ENCODE results near the gene ZRANB2. TPM values are rescaled to one million over a fixed set of nuclear protein-coding genes. Genes with fewer than 3 reads are reported as not detected.

The ZRANB2 gene
- total and polyA plus RNA-seq, 2 of the 4 experiments (the other 2 are of a cell fraction), result 23.7 to 67.2 TPM

GRCh38 chr1:71039661-71040262 lies 41.1 kb downstream of the ZRANB2 start:
- ChIA-PET CTCF (no interaction called here), POLR2A (ENCODE audit: unreplicated experiment) (interaction anchor here (0.6 kb wide), 1 partner anchor 173 kb away, joined by 15 read pairs; no protein-coding TSS in a partner anchor)
- no peak overlapping the region for H3K4me2 ChIP-seq (ENCODE audit: low read depth, low read length)
- no peak overlapping the region for H2AFZ ChIP-seq (replicated peaks; ENCODE audit: low read length, poor library complexity)
- no peak overlapping the region for H3K9ac ChIP-seq (ENCODE audit: low read depth, low read length)
- no peak overlapping the region for H3K23ac ChIP-seq (ENCODE audit: low read depth, low read length)
- no peaks in the 10 kb centered on the region for H3K4me1 ChIP-seq (ENCODE audit: control insufficient read depth, insufficient read depth, low read length)
- H3K4me3 ChIP-seq (ENCODE audit: insufficient read depth, low read depth, low read length), result no peak overlapping the region
- H2BK20ac ChIP-seq (ENCODE audit: low read depth, low read length), result no peak overlapping the region
- H2AK9ac ChIP-seq (replicated peaks; ENCODE audit: low read depth, low read length, poor library complexity), result no peak overlapping the region
- no peak for ATAC-seq (ENCODE audit: low read depth)
- peaks cover 2% of the 10 kb centered on the region for H3K27me3 ChIP-seq (ENCODE audit: control insufficient read depth, insufficient read depth, low read length)
- TF ChIP-seq MAFK (IDR thresholded peaks at IDR 0.05; ENCODE audit: low read depth, low read length) (no peak), CEBPB (IDR thresholded peaks at IDR 0.05; ENCODE audit: low read depth, low read length) (no peak), FOS (IDR thresholded peaks at IDR 0.05; ENCODE audit: low read depth, low read length) (no peak), MXI1 (IDR thresholded peaks at IDR 0.05; ENCODE audit: borderline replicate concordance, low read depth, low read length) (no peak), NFE2L2 (IDR thresholded peaks at IDR 0.05; ENCODE audit: low read depth, low read length) (no peak), BHLHE40 (IDR thresholded peaks at IDR 0.05; ENCODE audit: low read depth, low read length) (no peak), USF2 (IDR thresholded peaks at IDR 0.05; ENCODE audit: low read depth, low read length) (no peak), SMC3 (IDR thresholded peaks at IDR 0.05; ENCODE audit: low read depth, low read length) (no peak), RAD21 (IDR thresholded peaks at IDR 0.05; ENCODE audit: low read length) (no peak), RFX5 (IDR thresholded peaks at IDR 0.05; ENCODE audit: low read depth, low read length) (no peak), ELK1 (IDR thresholded peaks at IDR 0.05; ENCODE audit: borderline replicate concordance, low read depth, low read length) (no peak)
- TF ChIP-seq, protein P1, sequence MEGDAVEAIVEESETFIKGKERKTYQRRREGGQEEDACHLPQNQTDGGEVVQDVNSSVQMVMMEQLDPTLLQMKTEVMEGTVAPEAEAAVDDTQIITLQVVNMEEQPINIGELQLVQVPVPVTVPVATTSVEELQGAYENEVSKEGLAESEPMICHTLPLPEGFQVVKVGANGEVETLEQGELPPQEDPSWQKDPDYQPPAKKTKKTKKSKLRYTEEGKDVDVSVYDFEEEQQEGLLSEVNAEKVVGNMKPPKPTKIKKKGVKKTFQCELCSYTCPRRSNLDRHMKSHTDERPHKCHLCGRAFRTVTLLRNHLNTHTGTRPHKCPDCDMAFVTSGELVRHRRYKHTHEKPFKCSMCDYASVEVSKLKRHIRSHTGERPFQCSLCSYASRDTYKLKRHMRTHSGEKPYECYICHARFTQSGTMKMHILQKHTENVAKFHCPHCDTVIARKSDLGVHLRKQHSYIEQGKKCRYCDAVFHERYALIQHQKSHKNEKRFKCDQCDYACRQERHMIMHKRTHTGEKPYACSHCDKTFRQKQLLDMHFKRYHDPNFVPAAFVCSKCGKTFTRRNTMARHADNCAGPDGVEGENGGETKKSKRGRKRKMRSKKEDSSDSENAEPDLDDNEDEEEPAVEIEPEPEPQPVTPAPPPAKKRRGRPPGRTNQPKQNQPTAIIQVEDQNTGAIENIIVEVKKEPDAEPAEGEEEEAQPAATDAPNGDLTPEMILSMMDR (conservative IDR thresholded peaks at IDR 0.05; ENCODE audit: low read depth, low read length), result no peak
- BruUV-seq (replicated peaks), result no TSS peak
- dilution Hi-C loops (cut with HindIII; ENCODE audit: low sequenced_read_pairs, unreplicated experiment), result no loop called here
- H2BK120ac ChIP-seq (ENCODE audit: low read depth, low read length), result no peak overlapping the region
- no peak overlapping the region for H4K8ac ChIP-seq (ENCODE audit: low read depth in 2 of 2, low read length in 2 of 2)
- no peak overlapping the region for H3K56ac ChIP-seq (ENCODE audit: extremely low read depth, insufficient read depth, low read length)
- H2AK5ac ChIP-seq (ENCODE audit: low read depth, low read length), result no peak overlapping the region
- intact Hi-C loops (cut with micrococcal nuclease), result no loop called here
- no peaks in the 10 kb centered on the region for H3K79me1 ChIP-seq (ENCODE audit: low read depth in 1 of 2, low read length in 2 of 2)
- no peak overlapping the region for H3K14ac ChIP-seq (replicated peaks; ENCODE audit: low read depth, low read length)
- H3K9me1 ChIP-seq (ENCODE audit: insufficient read depth, low read length), result no peaks in the 10 kb centered on the region
- H4K5ac ChIP-seq (ENCODE audit: low read depth, low read length), result no peak overlapping the region
- no peak for DNase-seq
- no peak overlapping the region for H4K91ac ChIP-seq (ENCODE audit: insufficient read depth, low read depth, low read length)
- H3K9me3 ChIP-seq (ENCODE audit: control insufficient read depth, insufficient read depth, low read length), result no peaks in the 10 kb centered on the region
- in situ Hi-C loops (cut with MboI; ENCODE audit: low sequenced_read_pairs), result no loop called here
- H2BK15ac ChIP-seq (ENCODE audit: low read depth, low read length), result no peak overlapping the region
- no peak overlapping the region for H3K18ac ChIP-seq (ENCODE audit: low read depth, low read length)
- H2BK5ac ChIP-seq (ENCODE audit: low read depth, low read length, poor library complexity, severe bottlenecking), result no peak overlapping the region
- H3K4ac ChIP-seq (ENCODE audit: low read depth, low read length), result no peak overlapping the region
- no peaks in the 10 kb centered on the region for H4K20me1 ChIP-seq (ENCODE audit: insufficient read depth, low read length)
- H3K36me3 ChIP-seq (ENCODE audit: control insufficient read depth, insufficient read depth, low read length), result no peaks in the 10 kb centered on the region
- no peak overlapping the region for H3K27ac ChIP-seq (ENCODE audit: insufficient read depth, low read length)
